ENCODE measurements around the gene PSMB3. TPM values are rescaled to one million over a fixed set of nuclear protein-coding genes. Genes with fewer than 3 reads are reported as not detected.

PSMB3 gene
- total RNA-seq, 1 experiment from 2014 or later, result 346 TPM

GRCh38 chr17:38706505-38707216 lies 45.9 kb upstream of the PSMB3 start:
- H3K9me3 ChIP-seq (ENCODE audit: control insufficient read depth in 1 of 2, insufficient read depth in 1 of 2, low read depth in 1 of 2, low read length in 2 of 2), result no peaks in the 10 kb centered on the region
- peak overlapping the region; percentile 85 for H3K9ac ChIP-seq (ENCODE audit: low read length)
- H3K4me2 ChIP-seq (ENCODE audit: low read length), result peak overlapping the region; percentile 96
- H3K27me3 ChIP-seq (ENCODE audit: insufficient read depth, low read length), result no peaks in the 10 kb centered on the region
- peaks cover 14 to 42% of the 10 kb centered on the region in 2 experiments for H3K4me1 ChIP-seq (ENCODE audit: control insufficient read depth in 1 of 2, insufficient read depth in 2 of 2, low read length in 2 of 2)
- ATAC-seq (no peak), DNase-seq (ENCODE audit: low read depth, low spot score) (no peak)
- H3K9me2 ChIP-seq (ENCODE audit: insufficient read depth), result no peaks in the 10 kb centered on the region
- RAD21 ChIA-PET (ENCODE audit: low non-redundant PET in 1 of 2, low total read pairs in 2 of 2, uncharacterized antibody in 2 of 2, unreplicated experiment in 2 of 2), result no interaction called here
- H3K27ac ChIP-seq (ENCODE audit: low read depth, low read length), result peak overlapping the region; percentile 99
- POLR2A ChIA-PET, result no interaction called here
- H2AFZ ChIP-seq (ENCODE audit: low read depth, low read length, poor library complexity, severe bottlenecking), result no peak overlapping the region
- TSS peak; percentile 21 for BruUV-seq (replicated peaks)
- peaks cover 13 to 33% of the 10 kb centered on the region in 2 experiments; a peak in 3 of 4 replicates for H3K36me3 ChIP-seq (ENCODE audit: control insufficient read depth in 1 of 2, insufficient read depth in 2 of 2, low read length in 2 of 2)
- no peak for TF ChIP-seq TCF7L2 (IDR thresholded peaks at IDR 0.05; ENCODE audit: borderline replicate concordance, extremely low read depth, insufficient read depth, insufficient read length)
- no peak for TF ChIP-seq ZNF274 (IDR thresholded peaks at IDR 0.05; ENCODE audit: low read depth, low read length)
- peak overlapping the region; percentile 77 to 91 for H3K4me3 ChIP-seq (replicated peaks in 1 of 2; ENCODE audit: low read depth in 1 of 2, low read length in 2 of 2)
- no peaks in the 10 kb centered on the region for H4K20me1 ChIP-seq (ENCODE audit: insufficient read depth)
- CTCF ChIA-PET, result no interaction called here
- peaks cover 52% of the 10 kb centered on the region for H3K79me2 ChIP-seq (ENCODE audit: insufficient read depth, low read length)
- intact Hi-C loops (cut with micrococcal nuclease), result no loop called here

GRCh38 chr17:38707678-38708351 lies 44.7 kb upstream of the PSMB3 start:
- Histone ChIP-seq H3K36me3 (ENCODE audit: control insufficient read depth in 1 of 2, insufficient read depth in 2 of 2, low read length in 2 of 2) (peaks cover 13 to 43% of the 10 kb centered on the region in 2 experiments; a peak in 3 of 4 replicates), H2AFZ (ENCODE audit: low read depth, low read length, poor library complexity, severe bottlenecking) (no peak overlapping the region), H3K79me2 (ENCODE audit: insufficient read depth, low read length) (peaks cover 52% of the 10 kb centered on the region), H3K9me3 (ENCODE audit: control insufficient read depth in 1 of 2, insufficient read depth in 1 of 2, low read depth in 1 of 2, low read length in 2 of 2) (no peaks in the 10 kb centered on the region), H3K27me3 (ENCODE audit: insufficient read depth, low read length) (no peaks in the 10 kb centered on the region), H3K4me1 (ENCODE audit: control insufficient read depth in 1 of 2, insufficient read depth in 2 of 2, low read length in 2 of 2) (peaks cover 14 to 34% of the 10 kb centered on the region in 2 experiments), H3K4me2 (ENCODE audit: low read length) (no peak overlapping the region), H3K4me3 (replicated peaks in 1 of 2; ENCODE audit: low read depth in 1 of 2, low read length in 2 of 2) (no peak overlapping the region), H4K20me1 (ENCODE audit: insufficient read depth) (no peaks in the 10 kb centered on the region), H3K9me2 (ENCODE audit: insufficient read depth) (no peaks in the 10 kb centered on the region), H3K9ac (ENCODE audit: low read length) (no peak overlapping the region), H3K27ac (ENCODE audit: low read depth, low read length) (no peak overlapping the region)
- intact Hi-C loops (cut with micrococcal nuclease), result no loop called here
- no peak for TF ChIP-seq CEBPB (IDR thresholded peaks at IDR 0.05; ENCODE audit: low read depth)
- TF ChIP-seq ZBTB33 (IDR thresholded peaks at IDR 0.05; ENCODE audit: extremely low read depth, insufficient replicate concordance, low read length), result no peak
- TF ChIP-seq SIN3A (IDR thresholded peaks at IDR 0.05; ENCODE audit: low read depth), result no peak
- no peak for TF ChIP-seq ZNF274 (IDR thresholded peaks at IDR 0.05; ENCODE audit: low read depth, low read length)
- no peak for ATAC-seq
- CTCF ChIA-PET, result no interaction called here
- DNase-seq (ENCODE audit: low read depth, low spot score), result no peak
- RAD21 ChIA-PET (ENCODE audit: low non-redundant PET in 1 of 2, low total read pairs in 2 of 2, uncharacterized antibody in 2 of 2, unreplicated experiment in 2 of 2), result no interaction called here
- BruUV-seq (replicated peaks), result no TSS peak
- POLR2A ChIA-PET, result no interaction called here

All from HCT116 (cell line).